GM12865 (cell line): Measurements from ENCODE around the gene PATE4.

Experiments
- DNase-seq: peaks from one replicate; pipeline ENCODE4 v3.0.0; 2010; ENCODE audit warnings: low read depth
- H3K4me3 ChIP-seq: 2 replicates; pipeline ENCODE4 v1.5.1; 2011; ENCODE audit warnings: mild to moderate bottlenecking, low read depth, low read length, control low read depth
- CTCF ChIP-seq: IDR thresholded peaks from 2 replicates; pipeline ENCODE4 v1.5.1; 2011; ENCODE audit warnings: low read length, control low read depth, low read depth, inconsistent platforms; ENCODE audit not compliant: insufficient read depth; ENCODE audit errors: missing control alignments

The PATE4 gene

GRCh38 chr11:125833016-125833415 is at the start of gene PATE4:
TSS of gene PATE4 (plus strand) at chr11:125833316. CDS start at chr11:125833360, 44 bp downstream.
- no peak for DNase-seq
- no peak for TF ChIP-seq CTCF
- no peak within 1 kb of the TSS for H3K4me3 ChIP-seq

- no peak for TF ChIP-seq CTCF
- H3K4me3 ChIP-seq: no peak overlapping the region
- DNase-seq: no peak
Measured at GRCh38 chr11:125784678-125785077, 48.4 kb upstream of the PATE4 start.

GRCh38 chr11:125787827-125788226 is 45.3 kb upstream of the PATE4 start, which contains the start of gene PATE3:
TSS of gene PATE3 (plus strand) at chr11:125788127. CDS start at chr11:125788152, 25 bp downstream.
- H3K4me3 ChIP-seq: no peak within 1 kb of the TSS
- DNase-seq: no peak
- TF ChIP-seq CTCF: no peak

GRCh38 chr11:125790825-125791224 is 42.3 kb upstream of the PATE4 start:
- no peak for TF ChIP-seq CTCF
- DNase-seq: no peak
- H3K4me3 ChIP-seq: no peak overlapping the region

GRCh38 chr11:125797641-125798040 is 35.5 kb upstream of the PATE4 start:
- DNase-seq: no peak
- no peak for TF ChIP-seq CTCF
- H3K4me3 ChIP-seq: no peak overlapping the region

GRCh38 chr11:125799808-125800207 is 33.3 kb upstream of the PATE4 start:
- no peak for DNase-seq
- TF ChIP-seq CTCF: no peak

GRCh38 chr11:125802387-125802786 is 30.7 kb upstream of the PATE4 start:
- DNase-seq: no peak
- no peak for TF ChIP-seq CTCF
- H3K4me3 ChIP-seq: no peak overlapping the region

More at GRCh38 chr11:125799808-125800207, 33.3 kb upstream of the PATE4 start:
- no peak overlapping the region for H3K4me3 ChIP-seq
